CD4-positive, alpha-beta T cell treated with Interferon alpha-2 for 1 hour (primary cell): ENCODE results near the gene GRB10.

ENCODE experiments used
- DNase-seq, 2 donors: peaks; one replicate each; pipeline ENCODE4 v3.0.0-alpha.2; 2020 to 2022

The GRB10 gene

GRCh38 chr7:50782375-50783208, at the start of gene GRB10:
GRB10 (minus strand) TSS chr7:50782896; CDS start chr7:50732322, 50,574 bp downstream.
- DNase-seq = no peak

- DNase-seq = no peak
These were observed 46.1 kb upstream of the GRB10 start for GRCh38 chr7:50828801-50829200.

- DNase-seq = no peak
These were observed 45.4 kb upstream of the GRB10 start for GRCh38 chr7:50828116-50828515.

- no peak for DNase-seq
These were observed 44.6 kb upstream of the GRB10 start for GRCh38 chr7:50827281-50827680.

- no peak for DNase-seq
These were observed 43.9 kb upstream of the GRB10 start for GRCh38 chr7:50826371-50827172.

- no peak for DNase-seq
These were observed 42.8 kb upstream of the GRB10 start for GRCh38 chr7:50825465-50825864.

GRCh38 chr7:50824882-50825281, 42.2 kb upstream of the GRB10 start:
- DNase-seq = no peak

GRCh38 chr7:50822706-50823105, 40.0 kb upstream of the GRB10 start:
- DNase-seq = no peak

- DNase-seq = no peak
These were observed 39.4 kb upstream of the GRB10 start for GRCh38 chr7:50822110-50822509.

GRCh38 chr7:50821457-50822008, 38.8 kb upstream of the GRB10 start:
- no peak for DNase-seq

- DNase-seq = no peak
These were observed 35.6 kb upstream of the GRB10 start for GRCh38 chr7:50818324-50818723.

GRCh38 chr7:50817561-50817960, 34.9 kb upstream of the GRB10 start:
- no peak for DNase-seq

- DNase-seq = no peak
These were observed 32.4 kb upstream of the GRB10 start for GRCh38 chr7:50815138-50815537.

GRCh38 chr7:50814166-50814565, 31.5 kb upstream of the GRB10 start:
- no peak for DNase-seq

- DNase-seq = no peak
These were observed 30.3 kb upstream of the GRB10 start for GRCh38 chr7:50812841-50813475.

- no peak for DNase-seq
These were observed 29.4 kb upstream of the GRB10 start for GRCh38 chr7:50812094-50812493.

GRCh38 chr7:50808282-50808888, 25.7 kb upstream of the GRB10 start:
- DNase-seq = no peak

GRCh38 chr7:50807026-50807730, 24.5 kb upstream of the GRB10 start:
- no peak for DNase-seq

- DNase-seq = no peak
These were observed 23.4 kb upstream of the GRB10 start for GRCh38 chr7:50806143-50806542.

- DNase-seq = no peak
These were observed 22.9 kb upstream of the GRB10 start for GRCh38 chr7:50805447-50806125.
